Cardiac fibroblast (primary cell): ENCODE data around the gene ZNF566.

Experiments used
- DNase-seq, 2 donors: peaks; one replicate each; pipeline versions ENCODE4 v3.0.0 to v3.0.0-alpha.2; 2010; ENCODE audit warnings: low read depth in 2 of 2
- H3K4me3 ChIP-seq, 2 donors: replicated peaks in 1 of 2; 1 replicate in 1 of 2; 2 replicates in 1 of 2; pipeline ENCODE4 v1.5.1; 2011; ENCODE audit warnings: low read depth in 2 of 2, low read length in 2 of 2, mild to moderate bottlenecking in 2 of 2, moderate library complexity in 1 of 2
- CTCF ChIP-seq: IDR thresholded peaks from one replicate; pipeline ENCODE4 v1.5.1; 2011; ENCODE audit warnings: low read depth, mild to moderate bottlenecking, low read length, inconsistent platforms

The ZNF566 gene

DNA sequence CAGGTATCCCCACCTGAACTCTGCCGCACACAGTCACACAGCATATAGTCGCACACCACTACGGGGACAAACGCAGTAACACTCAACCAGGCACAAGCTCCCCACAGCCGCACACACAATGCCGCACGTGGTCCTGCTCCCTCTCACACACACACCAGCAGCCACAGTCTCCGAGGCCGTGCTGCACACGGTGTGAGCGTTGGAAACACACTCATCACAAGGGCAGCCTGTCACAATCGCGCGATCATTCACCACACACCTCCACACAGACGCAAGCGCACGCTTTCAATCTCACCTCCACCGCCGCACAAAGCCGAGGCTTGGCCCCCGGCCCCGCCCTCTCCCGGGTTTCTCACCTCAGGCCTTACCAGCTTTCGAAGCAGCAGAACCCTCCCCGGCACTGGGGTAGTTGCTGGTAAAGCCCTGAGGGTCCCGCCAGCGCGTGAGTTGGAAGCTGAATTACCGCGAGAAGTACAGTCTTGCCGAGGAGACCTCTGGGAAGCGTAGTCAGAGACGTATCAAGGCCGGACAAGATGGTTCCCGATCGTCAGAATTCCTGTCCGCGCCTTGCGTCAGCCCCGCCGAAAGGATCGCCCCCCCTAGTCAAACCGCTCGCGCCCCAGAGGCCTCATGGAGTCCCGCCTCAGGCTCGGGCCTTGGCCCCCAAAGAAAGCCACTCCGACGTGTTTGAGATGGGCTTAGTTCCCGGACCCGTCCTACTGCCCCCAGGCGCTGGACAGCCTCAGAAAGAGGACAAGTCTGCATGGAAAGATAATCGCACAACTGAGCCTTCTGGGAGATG, at the start of gene ZNF566:
ZNF566 (minus strand) TSS at position 444 of the 802 bp plus-strand sequence. CDS start 13,004 bp downstream, outside the sequence.
- peak; percentile 98 for DNase-seq
- peak within 1 kb of the TSS; percentile 83 to 95 for H3K4me3 ChIP-seq
- TF ChIP-seq CTCF: no peak

DNA sequence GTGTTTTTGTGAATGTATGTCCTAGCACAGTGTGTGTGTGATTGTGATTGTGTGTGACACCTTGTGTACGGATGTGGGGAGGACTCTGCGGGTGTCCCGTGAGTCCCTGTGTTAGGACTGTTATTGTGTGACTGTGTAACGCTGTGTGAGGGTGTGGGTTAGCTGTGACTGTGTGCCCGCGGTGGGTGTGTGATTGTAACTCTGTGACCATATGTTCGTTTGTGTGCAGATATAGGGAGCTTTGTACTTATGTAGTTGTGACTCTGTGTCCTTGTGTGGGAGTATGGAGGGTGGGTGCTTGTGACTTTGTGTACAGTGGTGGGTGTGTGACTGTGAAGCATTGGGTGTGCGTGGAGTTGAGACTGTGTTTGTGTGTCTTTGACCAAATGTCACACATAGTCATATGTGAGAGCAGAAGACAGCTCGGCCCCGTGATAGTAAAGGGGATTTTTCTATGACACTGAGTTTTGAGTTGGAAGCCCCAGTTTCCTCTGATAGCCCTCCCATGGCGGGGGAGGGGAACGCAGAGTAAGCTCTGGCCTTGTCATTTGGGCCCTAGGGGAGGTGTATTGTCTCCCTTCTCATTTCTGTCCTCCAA, 39.7 kb upstream of the ZNF566 start:
- no peak for DNase-seq
- peak overlapping the region; percentile 66 to 76 for H3K4me3 ChIP-seq
- TF ChIP-seq CTCF: no peak

DNA sequence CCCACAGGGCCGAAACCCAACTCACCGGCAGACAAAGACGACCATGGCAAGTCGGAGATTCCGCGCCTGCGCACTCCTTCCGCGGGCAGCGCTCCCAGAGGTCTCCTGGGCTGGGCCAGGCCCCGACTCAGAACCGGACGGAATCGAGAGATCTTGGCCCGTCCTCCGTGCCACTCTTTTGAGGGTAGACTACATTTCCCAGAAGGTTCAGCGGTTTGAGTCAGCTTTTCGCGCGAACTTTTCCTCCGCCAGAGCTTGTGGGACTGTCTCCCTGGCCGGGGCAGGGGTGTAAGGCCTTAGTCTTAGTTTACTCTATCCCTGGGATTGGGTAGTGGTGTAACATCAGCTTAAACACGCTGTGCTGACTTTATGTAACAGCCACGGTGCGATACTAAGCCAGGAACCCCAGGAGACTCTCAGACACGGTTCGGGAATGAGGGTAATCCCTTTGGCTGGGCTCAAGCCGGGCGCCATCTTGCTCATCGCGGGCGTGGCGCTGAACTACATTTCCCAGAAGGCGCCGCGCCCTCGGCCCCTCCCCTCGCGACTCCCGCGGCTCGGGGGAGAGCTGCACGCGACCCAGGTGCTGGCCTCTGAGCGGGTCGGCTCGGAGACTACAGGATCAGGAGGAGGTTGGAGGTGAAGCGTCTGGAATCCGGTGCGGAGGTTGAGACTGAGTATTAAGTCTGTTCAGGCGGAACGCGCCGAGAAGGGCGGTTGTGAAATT, 39.0 kb upstream of the ZNF566 start, which contains the start of gene ZNF260:
ZNF260 (minus strand) TSS at position 78 of the 727 bp plus-strand sequence. CDS start 13,033 bp downstream, outside the sequence.
- H3K4me3 ChIP-seq: peak within 1 kb of the TSS; percentile 66 to 76
- DNase-seq: peak; percentile 98 to 99
- TF ChIP-seq CTCF: peak; percentile 6

- TF ChIP-seq CTCF: no peak
- no peak for DNase-seq
- peak overlapping the region; percentile 66 to 76 for H3K4me3 ChIP-seq
Observed at GRCh38 chr19:36527873-36528193, 38.5 kb upstream of the ZNF566 start.

GRCh38 chr19:36527341-36527740, 38.0 kb upstream of the ZNF566 start:
- DNase-seq: peak; percentile 18 to 22
- no peak for TF ChIP-seq CTCF
- H3K4me3 ChIP-seq: peak overlapping the region; percentile 66 to 76

- peak overlapping the region in 1 of 2 donors; percentile 15 for H3K4me3 ChIP-seq
- no peak for TF ChIP-seq CTCF
- DNase-seq: peak in 1 of 2 donors; percentile 39
Observed at GRCh38 chr19:36526581-36526980, 37.2 kb upstream of the ZNF566 start.
